Umbilical cord (tissue), 1 donor: ENCODE measurements around the gene SNX20. TPM values are rescaled to one million over a fixed set of nuclear protein-coding genes. Genes with fewer than 3 reads are reported as not detected.

Experiments used
- total RNA-seq: library from RNA; depleted of rRNA; stranded (reverse); fragments of >200 nt; gene quantifications from one replicate; pipeline ENCODE4 v1.2.3, GENCODE V29; 2014; ENCODE audit warnings: low replicate concordance; ENCODE audit not compliant: insufficient read depth

The SNX20 gene
- total RNA-seq, 1 donor from 2014 or later: 1.2 TPM

Other genes starting within 250 kb of the SNX20 start
- 7.9 TPM for gene NKD1, start 132.9 kb downstream of the SNX20 start, total RNA-seq
- gene NOD2, start 12.3 kb upstream of the SNX20 start, total RNA-seq: 6.5 TPM
- gene CYLD, start 60.8 kb upstream of the SNX20 start, total RNA-seq: 59.2 TPM